Activated CD4-positive, alpha-beta T cell treated with anti-CD3 and anti-CD28 coated beads, Interleukin-2, amount 10 ng/mL, durations not matched to agents 24 days and 14 days (primary cell): Measurements from ENCODE around the gene SLC27A3. TPM values are rescaled to one million over a fixed set of nuclear protein-coding genes. Genes with fewer than 3 reads are reported as not detected.

ENCODE experiments used
- DNase-seq: peaks from one replicate; pipeline ENCODE4 v3.0.0; 2022
- H3K27ac Mint-ChIP-seq: one replicate; pipeline ENCODE4 v1.8.0; 2022; ENCODE audit warnings: mild to moderate bottlenecking, mixed read lengths
- H3K27me3 Mint-ChIP-seq: one replicate; pipeline ENCODE4 v1.8.0; 2022; ENCODE audit warnings: mixed read lengths
- H3K36me3 Mint-ChIP-seq: one replicate; pipeline ENCODE4 v1.8.0; 2022; ENCODE audit warnings: low read depth, mild to moderate bottlenecking, mixed read lengths
- H3K4me1 Mint-ChIP-seq: one replicate; pipeline ENCODE4 v1.8.0; 2021; ENCODE audit warnings: mixed read lengths
- H3K4me3 Mint-ChIP-seq: one replicate; pipeline ENCODE4 v1.8.0; 2022; ENCODE audit warnings: mild to moderate bottlenecking, moderate library complexity, mixed read lengths
- H3K9me3 Mint-ChIP-seq: one replicate; pipeline ENCODE4 v1.8.0; 2021; ENCODE audit warnings: mixed read lengths
- intact Hi-C: fragments of 100-400 bp; cut with micrococcal nuclease; formaldehyde crosslinking; loops from one replicate; pipeline ENCODE4 v1.15.1; 2023
- total RNA-seq: library from RNA; stranded (reverse); gene quantifications from 2 replicates; pipeline ENCODE4 v1.2.3, GENCODE V29; 2022

SLC27A3 gene
- total RNA-seq, 1 donor from 2014 or later, result 10.0 TPM

DNA sequence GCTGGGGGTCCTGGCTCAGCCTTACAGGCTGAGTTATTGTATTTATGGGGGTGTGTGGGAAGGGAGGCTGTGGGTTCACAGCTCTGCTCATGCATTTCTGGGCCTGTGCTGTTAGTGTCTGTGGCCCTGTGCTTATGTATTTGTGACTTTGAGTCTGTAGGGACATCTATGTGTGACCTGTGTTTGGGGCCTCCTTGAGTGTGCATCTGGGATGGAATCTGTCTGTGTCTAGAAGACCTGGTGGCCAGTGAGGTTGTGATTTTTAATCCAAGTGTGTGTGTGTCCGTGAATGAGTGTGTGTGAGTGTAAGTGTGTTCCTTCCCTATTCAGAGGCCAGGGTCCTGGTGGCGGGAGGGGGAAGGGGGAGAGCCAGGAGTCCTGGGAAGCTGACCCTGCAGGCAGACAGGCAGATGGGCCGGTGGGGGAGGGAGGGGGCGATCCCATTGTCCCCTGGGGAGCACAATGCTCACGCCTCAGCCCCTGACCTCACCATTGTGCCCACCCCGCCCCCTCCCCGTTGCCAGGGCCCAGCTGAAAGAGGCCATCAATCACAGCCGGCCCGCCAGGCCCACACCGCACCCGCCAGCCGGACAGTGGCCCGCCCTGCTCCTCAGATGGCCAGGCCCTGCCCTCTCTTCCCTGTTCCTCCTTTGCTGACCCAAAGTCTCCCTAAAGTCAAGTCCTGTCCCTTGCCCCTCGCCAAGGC lies 19.6 kb downstream of the SLC27A3 start:
- Mint-ChIP-seq H3K27ac (peak overlapping the region; percentile 8), H3K4me3 (no peak overlapping the region), H3K4me1 (peaks cover 29% of the 10 kb centered on the region), H3K27me3 (no peaks in the 10 kb centered on the region), H3K36me3 (no peaks in the 10 kb centered on the region), H3K9me3 (no peaks in the 10 kb centered on the region)
- DNase-seq, result no peak
- intact Hi-C loops, result loop anchor here (5.0 kb wide), 1 partner anchor 478 kb away; the partner anchor contains the start of gene HAX1

DNA sequence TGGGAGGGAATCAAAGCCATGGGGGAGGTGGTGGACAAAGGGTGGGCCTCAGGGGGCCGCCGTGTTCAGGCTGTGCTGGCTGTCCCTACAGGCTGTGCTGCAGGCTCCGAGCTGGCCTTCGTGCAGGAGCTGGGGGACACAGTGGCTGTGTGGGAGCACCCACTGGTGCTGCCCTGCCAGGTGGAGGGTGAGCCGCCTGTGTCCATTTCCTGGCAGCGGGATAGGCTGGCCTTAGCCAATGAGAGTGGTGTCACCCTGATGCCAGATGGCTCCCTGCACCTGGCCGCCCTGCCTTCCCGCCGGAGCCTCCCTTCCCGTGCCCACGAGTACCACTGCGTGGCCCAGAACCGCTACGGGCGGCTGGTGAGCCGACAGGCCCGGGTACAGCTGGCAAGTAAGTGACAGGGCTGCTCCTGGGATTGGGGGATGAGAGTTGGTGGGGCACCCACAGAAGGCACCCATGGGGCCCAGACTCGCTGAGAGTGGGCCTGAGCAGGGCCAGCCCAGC lies 20.2 kb downstream of the SLC27A3 start:
- intact Hi-C loops, result loop anchor here (5.0 kb wide), 1 partner anchor 477 kb away; the partner anchor contains the start of gene HAX1
- Mint-ChIP-seq H3K9me3 (no peaks in the 10 kb centered on the region), H3K27me3 (no peaks in the 10 kb centered on the region), H3K4me3 (no peak overlapping the region), H3K4me1 (peaks cover 23% of the 10 kb centered on the region), H3K27ac (no peak overlapping the region), H3K36me3 (no peaks in the 10 kb centered on the region)
- no peak for DNase-seq

DNA sequence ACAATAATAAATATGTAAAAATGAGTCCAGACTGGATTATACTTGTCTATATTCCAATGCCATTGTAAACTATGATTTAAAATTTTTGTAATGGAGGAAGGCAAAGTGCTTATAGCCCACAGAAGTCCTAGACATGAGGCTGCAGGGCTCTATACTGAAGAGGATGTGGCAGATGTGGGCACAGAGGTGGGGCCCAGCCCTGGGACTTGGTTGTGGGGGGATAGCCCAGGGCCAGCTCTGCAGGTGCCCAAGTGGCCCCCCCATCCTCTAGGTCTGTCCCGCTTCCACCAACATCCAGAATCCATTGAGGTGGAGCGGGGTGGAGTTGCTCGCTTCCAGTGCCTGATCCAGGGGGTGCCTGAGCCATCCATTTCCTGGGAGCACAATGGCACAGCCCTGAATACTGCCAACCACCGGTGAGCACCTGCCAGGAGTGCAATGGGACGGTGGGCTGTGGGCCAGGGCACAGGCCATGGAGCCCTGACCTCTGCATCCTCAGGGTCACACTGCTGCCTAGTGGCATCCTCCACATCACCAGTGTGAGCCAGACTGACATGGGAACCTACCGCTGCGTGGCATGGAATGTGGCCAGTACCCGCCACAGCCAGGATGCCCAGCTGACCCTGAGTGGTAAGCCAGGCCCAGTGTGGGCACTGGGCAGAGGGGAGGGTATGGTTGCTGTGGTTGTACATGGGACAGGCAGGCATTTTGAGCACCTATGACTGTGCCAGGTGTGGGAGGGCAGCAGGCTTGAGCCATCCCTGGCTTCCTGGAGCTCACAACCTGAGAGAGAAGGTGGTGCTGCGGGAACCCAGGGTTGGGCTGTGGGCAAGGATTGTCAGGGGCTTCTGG lies 21.0 kb downstream of the SLC27A3 start:
- Mint-ChIP-seq H3K36me3 (no peaks in the 10 kb centered on the region), H3K4me3 (no peak overlapping the region), H3K27me3 (no peaks in the 10 kb centered on the region), H3K4me1 (peaks cover 18% of the 10 kb centered on the region), H3K9me3 (no peaks in the 10 kb centered on the region), H3K27ac (peak overlapping the region; percentile 46)
- intact Hi-C loops, result loop anchor here (2.0 to 5.0 kb wide), 2 partner anchors 125 to 476 kb away; partner anchors contain the start of gene HAX1
- peak; percentile 61 for DNase-seq

DNA sequence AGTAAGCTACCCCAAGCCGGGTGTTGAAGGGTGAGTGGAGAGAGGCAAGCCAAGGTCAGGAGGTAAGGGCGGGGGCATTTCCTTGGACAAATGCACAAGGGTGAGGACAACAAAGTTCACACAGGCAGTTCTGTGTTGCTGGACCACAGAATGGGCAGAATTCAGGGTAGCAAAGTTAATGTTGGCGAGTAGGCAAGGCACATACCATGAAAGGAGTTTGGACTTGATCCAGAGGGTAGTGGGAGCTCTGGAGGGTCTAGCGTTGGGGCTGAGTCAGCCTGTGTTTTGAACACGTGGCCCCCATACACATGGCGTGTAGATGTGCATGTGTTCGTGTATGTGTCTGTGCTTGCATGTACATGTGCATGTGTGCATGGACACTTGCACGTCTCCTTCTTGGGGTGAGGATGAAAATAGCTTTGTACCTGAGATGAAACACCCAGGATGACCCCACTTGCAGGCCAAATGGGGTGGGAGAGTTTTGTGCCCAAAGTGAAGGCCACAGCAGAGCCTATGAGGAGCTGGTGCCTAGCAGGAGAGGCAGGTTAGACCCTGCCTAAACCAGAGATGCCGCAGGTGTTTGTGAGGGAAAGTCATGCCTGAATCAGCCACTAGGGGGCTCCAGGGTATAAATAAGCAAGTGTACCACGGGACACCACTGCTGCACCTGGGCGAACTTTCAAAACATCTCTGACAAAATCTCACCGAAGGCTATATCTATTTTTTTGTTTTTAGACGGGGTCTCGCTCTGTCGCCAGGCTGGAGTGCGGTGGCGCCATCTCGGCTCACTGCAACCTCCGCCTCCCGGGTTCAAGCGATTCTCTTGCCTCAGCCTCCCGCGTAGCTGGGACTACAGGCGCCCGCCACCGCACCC lies 21.8 kb downstream of the SLC27A3 start:
- intact Hi-C loops, result loop anchor here (1.0 to 5.0 kb wide), 4 partner anchors 124 to 475 kb away; partner anchors contain the start of genes DENND4B, HAX1 and RAB13
- peak; percentile 94 for DNase-seq
- Mint-ChIP-seq H3K4me1 (peaks cover 12% of the 10 kb centered on the region), H3K27ac (no peak overlapping the region), H3K36me3 (peaks cover 2% of the 10 kb centered on the region), H3K27me3 (no peaks in the 10 kb centered on the region), H3K4me3 (no peak overlapping the region), H3K9me3 (no peaks in the 10 kb centered on the region)

DNA sequence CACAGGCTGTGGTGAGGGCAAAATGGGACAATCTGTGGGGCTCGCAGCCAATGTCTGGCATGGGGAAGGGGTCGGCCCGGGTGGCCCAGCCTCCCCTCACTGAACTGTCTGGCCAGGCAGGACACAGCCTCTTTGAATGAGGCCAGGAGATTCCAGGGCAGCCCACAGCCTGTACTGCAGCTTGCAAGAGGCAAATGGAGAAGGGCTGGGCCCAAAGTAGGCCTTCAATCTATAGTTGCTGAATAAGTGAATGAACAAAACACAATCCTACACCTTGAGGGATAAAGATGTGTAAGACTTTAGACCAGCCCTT lies 23.2 kb downstream of the SLC27A3 start:
- Mint-ChIP-seq H3K4me3 (no peak overlapping the region), H3K4me1 (peaks cover 9% of the 10 kb centered on the region), H3K36me3 (peaks cover 12% of the 10 kb centered on the region), H3K27ac (peak overlapping the region; percentile 23), H3K9me3 (no peaks in the 10 kb centered on the region), H3K27me3 (no peaks in the 10 kb centered on the region)
- DNase-seq, result peak; percentile 55
- intact Hi-C loops, result loop anchor here (5.0 kb wide), 1 partner anchor 474 kb away; the partner anchor contains the start of gene HAX1

DNA sequence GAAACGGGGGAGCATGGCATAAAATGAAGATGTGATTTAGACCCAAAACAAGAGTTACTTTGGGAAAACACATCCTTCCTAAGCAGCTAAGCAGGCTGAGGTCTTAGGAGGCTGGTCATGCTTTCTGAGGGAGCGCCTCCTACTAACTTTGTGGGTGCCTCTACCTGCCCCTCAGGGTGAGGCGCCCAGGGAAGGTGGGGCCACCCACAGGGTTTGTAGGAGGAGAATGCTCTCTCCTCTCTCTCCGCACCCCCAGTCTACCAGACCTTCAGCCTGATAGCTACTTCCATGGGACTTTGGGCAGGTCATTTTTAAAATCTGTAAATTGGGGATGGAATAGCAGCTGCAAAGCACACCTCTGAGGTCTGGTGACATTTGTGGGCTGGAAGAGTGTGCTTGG lies 23.8 kb downstream of the SLC27A3 start:
- intact Hi-C loops, result loop anchor here (5.0 kb wide), 1 partner anchor 473 kb away; the partner anchor contains the start of gene HAX1
- H3K27me3 Mint-ChIP-seq, result no peaks in the 10 kb centered on the region
- no peak overlapping the region for H3K4me3 Mint-ChIP-seq

DNA sequence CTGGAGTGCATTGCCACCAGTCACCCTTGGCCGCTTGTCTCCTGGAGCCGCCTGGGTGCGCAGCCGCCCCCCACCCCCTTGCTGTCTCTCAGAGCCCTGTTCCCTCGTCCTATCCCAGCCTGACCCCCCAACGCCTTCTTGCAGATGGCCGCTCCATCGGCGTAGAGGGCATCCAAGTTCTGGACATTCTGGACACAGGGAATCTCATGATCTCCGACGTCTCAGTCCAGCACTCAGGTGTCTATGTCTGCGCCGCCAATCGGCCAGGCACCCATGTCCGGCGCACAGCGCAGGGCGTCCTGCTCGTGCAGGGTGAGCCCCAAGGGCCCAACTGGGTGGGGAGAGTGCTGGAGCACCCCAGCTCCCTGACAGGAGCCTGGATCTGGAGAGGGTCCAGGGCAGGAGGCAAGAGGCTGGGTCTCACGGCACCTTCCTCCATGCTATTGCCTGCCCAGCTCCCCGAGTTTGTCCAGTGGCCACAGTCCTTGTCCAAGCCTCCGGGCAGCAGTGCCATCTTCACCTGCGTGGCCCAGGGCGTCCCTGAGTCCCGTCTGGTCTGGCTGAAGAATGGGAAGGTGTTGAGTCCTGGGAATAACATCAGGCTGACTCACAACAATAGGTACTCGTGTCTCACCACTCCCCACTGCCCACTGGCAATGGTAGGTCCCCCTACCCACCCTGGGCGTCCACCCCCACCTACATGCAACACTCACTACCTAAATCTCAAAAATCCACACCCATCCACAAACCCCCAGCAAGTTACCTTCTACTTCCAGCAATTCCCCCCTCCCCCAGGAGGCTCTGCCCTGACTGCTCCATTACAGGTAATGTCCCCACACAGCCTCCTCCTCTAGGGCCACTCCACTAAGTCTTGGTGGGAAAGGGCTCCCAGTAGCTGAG lies 24.6 kb downstream of the SLC27A3 start:
- Mint-ChIP-seq H3K27ac (no peak overlapping the region), H3K4me3 (no peak overlapping the region), H3K36me3 (peaks cover 20% of the 10 kb centered on the region), H3K9me3 (no peaks in the 10 kb centered on the region), H3K27me3 (no peaks in the 10 kb centered on the region), H3K4me1 (peaks cover 18% of the 10 kb centered on the region)
- DNase-seq, result no peak
- intact Hi-C loops, result loop anchor here (5.0 kb wide), 1 partner anchor 472 kb away; the partner anchor contains the start of gene HAX1

More for the DNA sequence above, 23.8 kb downstream of the SLC27A3 start:
- DNase-seq, result no peak
- H3K27ac Mint-ChIP-seq, result no peak overlapping the region
- peaks cover 18% of the 10 kb centered on the region for H3K36me3 Mint-ChIP-seq
- no peaks in the 10 kb centered on the region for H3K9me3 Mint-ChIP-seq
- H3K4me1 Mint-ChIP-seq, result peaks cover 14% of the 10 kb centered on the region

DNA sequence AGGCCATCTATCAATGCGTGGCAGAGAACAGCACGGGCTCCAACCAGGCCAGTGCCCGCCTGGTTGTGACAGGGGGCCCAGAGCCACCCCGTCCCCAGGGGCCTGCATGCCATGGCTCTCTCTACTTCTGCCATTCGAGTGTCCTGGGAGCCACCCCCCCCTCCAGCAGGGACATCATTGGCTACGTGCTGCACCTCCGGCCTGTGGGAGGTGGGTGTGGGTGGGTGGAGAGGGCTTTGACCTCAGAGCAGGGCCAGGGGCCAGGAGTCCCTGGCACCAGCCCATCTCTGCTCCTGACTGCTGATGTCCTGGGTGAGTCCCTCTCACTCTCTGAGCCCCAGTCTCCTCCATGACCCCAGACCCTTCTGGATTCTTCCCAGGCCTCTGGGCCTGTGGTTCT lies 25.3 kb downstream of the SLC27A3 start:
- DNase-seq, result no peak
- Mint-ChIP-seq H3K36me3 (peaks cover 20% of the 10 kb centered on the region), H3K4me1 (peaks cover 24% of the 10 kb centered on the region), H3K27me3 (no peaks in the 10 kb centered on the region), H3K4me3 (no peak overlapping the region), H3K9me3 (no peaks in the 10 kb centered on the region), H3K27ac (no peak overlapping the region)
- intact Hi-C loops, result no loop called here

DNA sequence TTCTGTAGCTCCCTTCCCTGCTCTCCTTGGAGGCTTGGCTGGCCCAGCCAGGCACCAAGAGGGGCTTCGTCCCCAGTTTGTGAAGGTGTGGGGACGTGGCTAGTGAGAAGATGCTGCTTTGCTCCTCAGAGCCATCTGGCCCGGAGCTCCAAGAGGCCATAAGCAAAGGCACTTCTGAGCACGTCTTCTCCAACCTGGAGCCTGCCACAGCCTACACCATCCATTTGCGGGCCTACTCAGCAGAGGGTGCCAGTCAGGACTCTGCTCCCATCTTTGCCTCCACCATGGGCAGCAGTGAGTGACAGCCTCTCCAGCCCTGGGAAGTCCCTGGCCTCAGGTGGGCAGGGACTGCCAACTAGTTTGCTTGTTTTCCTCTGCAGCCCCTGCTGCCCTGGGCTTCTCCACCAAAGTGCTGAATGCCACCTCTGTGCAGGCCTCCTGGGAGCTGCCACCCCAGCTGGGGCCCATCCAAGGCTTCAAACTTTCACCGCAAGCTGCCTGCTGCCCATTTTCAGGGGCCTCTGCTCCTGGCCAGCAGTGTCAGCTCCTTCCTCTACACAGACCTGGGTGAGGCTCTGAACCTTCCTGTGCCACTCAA lies 25.9 kb downstream of the SLC27A3 start:
- peaks cover 28% of the 10 kb centered on the region for H3K4me1 Mint-ChIP-seq
- DNase-seq, result no peak
- H3K36me3 Mint-ChIP-seq, result peaks cover 20% of the 10 kb centered on the region
- no peak overlapping the region for H3K4me3 Mint-ChIP-seq
- no peaks in the 10 kb centered on the region for H3K27me3 Mint-ChIP-seq
- intact Hi-C loops, result no loop called here
- H3K9me3 Mint-ChIP-seq, result no peaks in the 10 kb centered on the region
- peak overlapping the region; percentile 74 for H3K27ac Mint-ChIP-seq

DNA sequence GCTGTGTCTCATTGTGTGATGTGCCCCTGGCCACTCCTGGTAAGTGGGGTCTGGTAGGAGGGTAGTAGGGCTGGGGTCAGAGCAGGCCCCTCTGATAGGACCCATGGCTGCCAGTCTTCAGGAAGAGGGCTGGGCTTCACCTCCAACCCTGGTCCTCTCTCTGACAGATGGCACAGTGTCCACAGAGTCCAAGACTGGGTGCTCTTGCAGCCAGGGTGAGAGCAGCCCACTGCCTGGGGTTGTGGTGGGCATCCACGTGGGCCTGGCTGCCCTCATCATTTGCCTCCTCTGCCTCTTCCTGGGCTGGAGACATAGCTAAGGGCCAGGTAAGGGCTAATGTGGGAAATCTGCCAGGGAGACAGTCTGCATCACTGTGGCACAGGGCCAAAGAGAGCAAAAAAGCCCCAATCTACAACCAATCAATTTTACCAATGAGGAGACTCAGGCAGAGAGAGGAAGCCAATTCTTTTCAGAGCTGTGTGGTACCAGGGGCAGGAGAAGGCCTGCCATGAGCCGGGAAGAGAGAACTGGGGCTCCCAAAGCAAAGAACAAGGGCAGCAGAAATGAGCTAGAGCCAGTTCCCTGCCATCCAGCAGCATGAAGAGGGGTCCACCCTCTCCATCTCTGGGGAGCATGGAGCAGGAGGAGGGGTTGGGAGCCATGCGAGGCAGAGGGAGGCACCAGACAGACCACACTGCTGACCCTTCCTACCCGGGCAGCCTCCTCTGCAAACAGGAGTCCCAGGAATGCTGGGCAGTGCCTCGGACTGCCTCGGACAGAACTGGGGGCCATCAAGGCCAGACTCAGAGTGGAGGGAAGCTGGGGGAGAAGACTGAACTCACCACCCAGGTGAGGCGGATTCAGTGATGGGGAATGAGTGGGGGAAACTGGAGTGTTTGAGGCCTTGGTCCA lies 26.8 kb downstream of the SLC27A3 start:
- Mint-ChIP-seq H3K27ac (peak overlapping the region; percentile 39), H3K4me1 (peaks cover 28% of the 10 kb centered on the region)

DNA sequence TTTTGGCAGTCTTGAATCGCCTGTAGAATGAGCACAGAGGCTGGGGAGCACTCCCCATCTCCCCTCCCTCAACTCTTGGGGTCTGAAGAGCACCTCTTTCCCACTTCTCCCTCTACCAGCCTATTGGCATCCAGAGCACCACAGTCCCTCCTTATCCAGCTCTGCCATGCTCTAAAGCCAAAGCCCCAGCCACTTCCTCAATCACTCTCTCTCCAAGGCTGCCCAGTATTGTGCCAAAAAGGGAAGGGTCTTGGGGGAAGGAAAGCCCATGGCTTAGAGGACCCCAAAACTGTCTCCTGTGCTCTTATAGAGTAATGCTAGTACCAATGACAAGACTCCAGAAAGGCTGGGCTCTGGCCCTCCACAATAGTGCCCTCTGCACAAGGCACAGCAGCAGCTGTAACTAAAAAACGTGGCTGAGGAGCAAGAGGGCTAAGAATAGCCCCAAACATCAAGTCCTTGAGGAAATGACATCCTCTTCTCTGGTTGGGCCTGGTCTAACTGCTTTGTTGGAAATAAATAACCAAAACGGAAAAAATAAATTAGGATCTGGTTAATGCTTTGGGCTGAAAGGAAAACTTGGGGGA lies 28.4 kb downstream of the SLC27A3 start:
- Mint-ChIP-seq H3K9me3 (no peaks in the 10 kb centered on the region), H3K27me3 (no peaks in the 10 kb centered on the region), H3K27ac (peak overlapping the region; percentile 57), H3K36me3 (peaks cover 30% of the 10 kb centered on the region), H3K4me1 (peaks cover 25% of the 10 kb centered on the region), H3K4me3 (no peak overlapping the region)
- DNase-seq, result no peak
- intact Hi-C loops, result loop anchor here (2.0 kb wide), 2 partner anchors 119 to 183 kb away; partner anchors contain the start of genes GATAD2B and RAB13

More for the DNA sequence above, 26.8 kb downstream of the SLC27A3 start:
- intact Hi-C loops, result no loop called here
- no peak for DNase-seq
- Mint-ChIP-seq H3K27me3 (no peaks in the 10 kb centered on the region), H3K4me3 (no peak overlapping the region), H3K36me3 (peaks cover 25% of the 10 kb centered on the region), H3K9me3 (no peaks in the 10 kb centered on the region)
